NOMO-1 (cell line): Measurements from ENCODE around the gene RAB1A.

Experiments used
- DNase-seq, 2 experiments: peaks; one replicate each; lab custom pipeline; 2025; ENCODE audit not compliant: unreplicated experiment in 2 of 2; lab: John Stamatoyannopoulos, UW

Gene RAB1A

DNA sequence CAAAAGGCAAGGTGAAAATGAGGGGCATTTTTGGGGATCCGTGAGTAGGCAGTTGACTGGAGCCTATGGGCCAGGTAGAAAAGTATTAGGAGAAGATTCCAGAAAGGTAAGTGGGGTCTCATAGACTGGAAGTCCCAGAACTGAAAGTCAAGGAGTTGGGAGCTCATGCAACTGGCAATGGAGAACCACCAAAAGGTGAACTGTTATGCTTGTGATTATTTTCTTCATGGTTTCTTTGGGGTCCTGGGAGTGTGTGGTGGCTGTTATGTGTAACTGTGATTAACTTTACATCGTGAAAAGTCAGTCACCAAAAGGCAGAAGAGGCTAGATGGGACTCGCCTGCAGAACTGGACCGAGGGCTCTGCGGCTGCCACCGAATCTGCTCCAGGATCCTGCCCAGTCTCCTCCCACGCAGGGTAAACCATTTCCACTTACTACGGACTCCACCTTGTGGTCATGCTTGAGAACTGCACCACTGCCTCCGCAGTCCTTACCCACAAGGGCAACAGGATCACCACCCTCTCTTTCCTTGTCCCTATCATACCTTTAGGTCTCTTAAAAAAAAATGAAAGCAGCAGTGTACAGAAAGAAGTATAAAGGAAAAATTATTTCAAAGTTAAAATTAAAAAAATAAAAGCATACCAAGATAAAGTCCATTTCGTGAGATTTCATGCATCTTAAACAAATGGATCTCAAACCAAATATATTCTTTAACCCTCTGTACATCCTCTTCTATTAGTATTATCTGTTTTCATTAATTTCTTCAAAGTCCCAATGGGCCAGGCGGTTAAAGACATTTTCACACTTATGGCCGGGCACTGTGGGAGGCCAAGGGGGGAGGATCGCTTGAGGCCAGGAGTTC, 89.3 kb downstream of the RAB1A start:
- DNase-seq = peak; percentile 35 to 76

DNA sequence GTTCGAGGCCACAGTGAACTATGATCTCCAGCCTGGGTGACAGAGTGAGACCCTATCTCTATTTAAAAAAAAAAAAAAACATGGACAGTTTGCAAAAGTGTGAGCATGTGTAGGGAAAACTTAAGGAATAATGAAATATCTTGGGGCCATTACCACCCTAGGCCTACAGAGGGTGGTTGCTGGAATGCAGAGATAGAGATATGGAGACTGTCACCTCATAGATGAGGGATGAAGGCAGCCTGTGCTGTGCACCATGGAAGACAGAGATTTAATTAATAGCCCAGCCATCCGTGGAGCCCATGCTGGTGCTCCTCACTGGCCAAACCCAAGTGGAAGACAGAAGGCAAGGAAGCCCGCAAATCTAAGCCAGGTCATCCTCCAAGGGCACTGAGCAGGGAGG, 90.3 kb downstream of the RAB1A start:
- DNase-seq = no peak

DNA sequence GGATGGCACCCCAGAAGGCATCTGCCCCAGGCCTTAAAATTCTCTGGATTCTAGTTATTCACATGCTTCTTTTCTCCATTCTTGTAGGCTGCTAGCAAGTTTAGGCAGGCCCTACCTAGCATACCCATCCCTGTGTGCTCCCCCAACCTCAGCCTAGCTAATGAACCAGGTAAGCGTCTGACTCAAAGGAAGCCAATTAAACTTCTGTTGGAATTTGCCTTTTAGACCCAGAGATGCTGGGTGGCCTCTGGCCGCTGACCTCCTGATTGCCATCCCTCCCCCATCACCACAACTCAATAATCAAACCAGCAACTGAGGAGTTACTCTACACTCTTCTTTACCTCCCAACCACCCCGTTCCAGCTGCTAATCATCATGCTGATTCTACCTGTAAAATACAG, 92.7 kb downstream of the RAB1A start:
- no peak for DNase-seq
